Stimulated activated CD8-positive, alpha-beta memory T cell treated with anti-CD3 and anti-CD28 coated beads, Interleukin-4, amount 100 ng/mL, for 24 hours (primary cell): ENCODE measurements around the gene LSM3.

Experiments
- DNase-seq: peaks from one replicate; pipeline ENCODE4 v3.0.0-alpha.2; 2020; ENCODE audit warnings: low read depth

Gene LSM3

DNA sequence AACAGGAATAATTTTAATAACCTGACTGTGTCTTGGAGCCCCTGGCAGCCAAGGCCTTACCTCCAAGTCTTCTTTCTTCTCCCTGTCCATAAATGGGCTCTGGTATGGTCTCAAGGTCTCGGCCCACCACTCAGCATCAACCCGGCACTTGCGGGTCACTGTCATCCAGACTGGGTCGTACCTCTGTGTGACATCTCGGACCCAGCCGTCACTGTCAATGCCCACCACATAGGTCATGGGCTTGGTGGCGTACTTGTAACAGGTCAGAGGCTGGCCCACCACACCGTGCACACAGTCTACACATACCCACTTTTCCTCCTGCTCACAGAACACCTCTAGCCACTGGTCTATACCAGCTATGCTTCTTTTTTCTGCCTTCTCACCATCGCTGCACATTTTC is 20.7 kb upstream of the LSM3 start:
- no peak for DNase-seq

DNA sequence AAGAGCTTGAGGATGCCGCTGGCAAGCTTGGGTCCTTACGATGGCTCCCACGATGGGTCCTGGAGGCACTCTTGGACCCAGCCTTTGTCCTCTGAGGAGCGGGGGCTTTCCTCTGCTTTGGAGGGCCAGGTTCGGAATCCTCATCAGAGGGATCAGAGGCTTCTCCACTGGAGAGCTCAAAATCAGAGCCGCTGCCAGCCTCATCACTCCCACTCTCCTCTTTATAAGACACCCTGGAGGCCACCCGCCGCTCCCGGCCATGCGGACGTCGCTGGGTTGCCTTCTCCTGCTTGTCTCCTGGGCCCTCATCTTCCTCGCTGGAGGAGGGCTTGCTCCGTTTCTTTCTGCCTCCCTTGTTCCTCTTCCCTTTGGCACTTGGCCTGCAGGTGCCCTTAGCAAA is 20.2 kb upstream of the LSM3 start:
- no peak for DNase-seq

DNA sequence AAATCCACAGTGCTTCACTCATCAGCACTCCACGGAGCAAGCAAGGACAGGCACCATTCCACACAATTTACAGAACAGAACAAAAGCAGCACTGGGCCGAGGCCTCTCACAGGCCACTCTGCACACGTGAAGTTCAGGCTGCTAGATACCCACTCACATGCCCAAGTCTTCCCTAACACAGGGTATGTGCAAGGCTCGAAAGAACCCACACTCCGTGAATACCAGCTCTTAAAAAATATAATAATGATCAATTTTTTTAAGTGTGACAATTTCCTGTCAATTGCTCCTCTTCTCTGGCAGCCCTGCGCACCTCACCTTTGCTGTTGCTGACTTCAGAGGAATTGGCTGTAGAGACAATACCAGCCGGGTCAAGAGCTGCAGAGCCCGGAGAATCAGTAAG is 19.2 kb upstream of the LSM3 start:
- DNase-seq = no peak

DNA sequence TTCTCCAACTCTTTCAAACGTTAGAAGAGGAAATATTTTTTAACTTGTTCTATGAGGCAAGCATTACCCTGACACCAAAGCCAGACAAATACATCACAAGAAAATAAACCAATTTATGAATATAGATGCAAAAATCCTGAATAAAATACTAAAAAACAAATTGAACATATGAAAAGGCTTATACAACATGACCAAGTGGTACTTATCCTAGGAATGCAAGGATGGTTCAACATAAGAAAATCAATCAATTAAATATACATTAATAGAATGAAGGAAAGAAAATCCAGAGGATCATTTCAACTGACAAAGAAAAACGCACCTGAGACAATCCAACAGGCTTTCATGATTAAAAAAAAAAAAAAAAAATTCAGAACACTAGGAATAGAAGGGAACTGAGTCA is 17.3 kb upstream of the LSM3 start:
- DNase-seq = no peak

DNA sequence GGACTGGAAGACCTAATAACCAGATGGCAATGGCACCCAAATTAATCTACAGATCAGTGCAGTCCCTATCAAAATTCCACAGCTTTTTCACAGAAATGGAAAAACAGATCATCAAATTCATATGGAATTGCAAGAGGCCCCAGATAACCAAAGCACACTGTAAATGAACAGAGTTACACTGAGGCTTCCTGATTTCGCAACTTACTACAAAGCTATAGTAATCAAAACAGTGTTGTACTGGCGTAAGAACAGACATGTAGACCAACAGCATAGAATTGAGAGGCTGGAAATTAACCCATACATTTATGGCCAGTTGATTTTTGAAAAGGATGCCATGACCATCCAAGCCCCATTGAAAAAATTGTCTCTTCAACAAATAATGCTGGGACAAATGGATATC is 16.4 kb upstream of the LSM3 start:
- DNase-seq = no peak

DNA sequence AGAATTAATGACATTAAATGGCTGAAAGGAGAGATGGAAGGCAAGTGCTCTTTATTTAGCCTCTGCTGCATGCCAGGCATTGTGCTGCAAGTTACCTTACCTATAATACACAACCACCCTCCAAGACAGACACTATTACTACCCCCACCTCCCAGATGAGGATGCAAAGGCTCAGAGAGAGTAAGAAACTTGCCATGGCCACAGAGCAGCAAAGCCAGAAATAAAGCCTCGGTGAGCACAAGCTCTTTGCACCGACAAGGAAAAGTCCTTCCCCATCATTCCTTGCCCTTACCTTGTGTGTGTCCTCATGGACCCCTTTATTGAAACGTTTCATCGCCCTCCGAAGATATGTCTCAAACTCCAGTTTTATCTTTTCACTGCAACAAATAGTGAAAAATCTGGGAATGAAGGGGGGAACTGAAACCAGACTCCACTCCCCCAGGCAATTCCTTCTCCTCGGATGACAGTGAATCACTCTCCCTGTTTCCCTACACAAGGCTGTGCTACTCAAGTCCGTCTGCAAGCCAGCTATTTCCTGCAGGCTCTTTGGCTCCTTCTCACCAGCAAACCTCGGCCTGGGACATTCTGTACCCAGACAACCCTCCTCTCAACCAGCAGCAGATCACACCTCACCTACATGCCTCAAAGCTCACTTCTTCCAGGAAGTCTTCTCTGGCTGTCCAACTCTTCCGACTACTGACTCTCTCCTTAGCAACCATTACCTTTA is 11.6 kb upstream of the LSM3 start:
- no peak for DNase-seq

DNA sequence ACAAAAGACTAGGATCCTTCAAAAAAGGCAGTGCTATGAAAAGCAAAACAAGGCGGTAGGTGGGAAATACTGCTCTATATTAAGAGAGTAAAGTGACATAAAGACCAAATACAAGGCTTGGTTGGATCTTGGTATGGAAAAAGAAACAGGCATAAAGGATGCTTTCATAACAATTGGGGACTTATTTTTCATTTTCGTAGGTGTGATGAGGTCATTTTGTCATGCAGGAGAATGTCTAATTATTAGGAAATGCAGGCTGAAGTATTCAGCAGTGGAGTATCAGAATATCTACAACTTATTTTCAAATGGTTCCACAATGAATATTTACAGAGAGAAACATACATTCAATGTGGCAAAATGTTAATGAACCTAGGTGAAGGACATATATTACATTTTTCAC is 9.2 kb upstream of the LSM3 start:
- DNase-seq = no peak

DNA sequence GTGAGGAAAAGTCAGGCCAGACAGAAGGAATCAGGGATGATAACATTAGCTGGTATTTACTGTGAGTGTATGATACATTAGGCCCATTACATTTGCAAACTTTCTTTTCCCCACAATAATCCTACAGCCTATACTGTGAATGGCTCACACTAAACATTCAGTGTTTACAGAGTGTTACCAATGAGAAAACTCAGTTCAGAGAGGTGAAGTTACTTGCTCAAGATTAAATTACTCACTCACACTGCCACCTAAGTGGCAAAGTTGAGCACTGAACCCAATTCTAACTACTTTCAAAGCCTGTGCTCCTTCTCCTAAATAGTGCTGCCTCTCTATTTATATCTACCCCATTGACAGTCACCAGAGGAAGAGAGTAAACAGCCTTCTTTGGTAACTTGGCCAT is 8.7 kb upstream of the LSM3 start:
- no peak for DNase-seq

DNA sequence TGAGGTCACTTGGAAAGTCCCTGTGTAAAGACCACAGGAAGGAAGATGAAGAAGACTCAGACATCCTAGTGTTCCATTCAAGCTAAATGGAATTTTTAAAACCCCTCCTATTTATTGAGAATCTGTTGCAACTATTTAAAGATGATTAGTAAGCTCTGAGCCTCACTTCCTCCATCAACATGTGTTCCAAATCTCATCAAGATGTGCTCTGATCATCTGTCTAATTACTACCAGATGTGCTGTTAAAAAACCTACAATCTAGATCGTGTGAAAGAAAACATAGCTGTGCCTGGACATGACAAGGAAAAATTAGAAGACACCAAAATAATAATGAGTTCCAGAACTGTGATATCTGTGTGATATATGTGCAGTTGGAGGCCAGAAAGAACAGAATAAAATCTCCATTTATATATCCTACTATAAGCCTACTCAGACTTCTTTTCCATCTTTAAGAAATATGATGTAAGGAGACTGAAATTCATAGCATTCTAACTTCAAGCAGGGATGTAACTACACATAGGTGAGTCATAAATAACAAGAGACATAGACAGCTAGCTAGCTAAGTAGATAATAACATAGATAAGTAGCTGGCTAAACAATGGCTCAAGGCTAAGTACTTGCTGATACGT is 8.0 kb upstream of the LSM3 start:
- no peak for DNase-seq

DNA sequence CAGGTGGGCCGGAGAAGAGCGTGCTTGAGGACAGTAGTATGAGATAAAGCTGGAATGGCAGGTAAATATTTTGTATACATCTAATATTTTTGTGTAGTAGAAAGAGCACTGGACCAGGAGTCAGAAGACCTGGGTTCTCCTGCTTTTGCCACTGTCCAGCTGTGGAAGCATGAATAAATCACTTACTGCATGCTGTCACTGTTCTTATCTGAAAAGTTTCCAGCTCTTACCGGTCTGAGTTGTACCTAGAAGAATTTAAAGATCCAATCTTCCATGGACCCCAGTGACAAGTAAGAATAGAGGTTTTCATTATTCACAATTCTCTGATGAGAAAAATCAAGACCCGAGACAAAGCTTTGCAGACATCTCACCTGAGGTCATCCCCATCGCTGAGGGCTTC is 6.1 kb upstream of the LSM3 start:
- no peak for DNase-seq

DNA sequence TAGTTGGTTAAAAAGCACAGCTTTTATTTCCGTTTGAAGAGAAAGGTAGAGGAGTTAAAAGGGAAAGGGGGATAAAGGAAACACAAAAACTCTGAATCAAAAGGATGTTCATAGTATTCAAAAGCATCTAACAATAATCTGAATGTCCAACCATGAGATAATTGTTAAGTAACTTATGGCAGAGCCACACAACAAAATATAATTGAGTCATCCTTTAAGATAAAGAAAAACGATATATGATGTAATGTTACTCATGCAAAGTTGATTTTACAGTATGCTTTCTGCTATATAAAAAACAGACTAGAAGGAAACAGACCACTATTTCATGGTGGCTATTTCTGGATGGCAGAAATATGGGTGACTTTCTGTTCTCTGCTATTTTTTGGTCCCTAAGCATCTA is 4.1 kb upstream of the LSM3 start:
- no peak for DNase-seq

DNA sequence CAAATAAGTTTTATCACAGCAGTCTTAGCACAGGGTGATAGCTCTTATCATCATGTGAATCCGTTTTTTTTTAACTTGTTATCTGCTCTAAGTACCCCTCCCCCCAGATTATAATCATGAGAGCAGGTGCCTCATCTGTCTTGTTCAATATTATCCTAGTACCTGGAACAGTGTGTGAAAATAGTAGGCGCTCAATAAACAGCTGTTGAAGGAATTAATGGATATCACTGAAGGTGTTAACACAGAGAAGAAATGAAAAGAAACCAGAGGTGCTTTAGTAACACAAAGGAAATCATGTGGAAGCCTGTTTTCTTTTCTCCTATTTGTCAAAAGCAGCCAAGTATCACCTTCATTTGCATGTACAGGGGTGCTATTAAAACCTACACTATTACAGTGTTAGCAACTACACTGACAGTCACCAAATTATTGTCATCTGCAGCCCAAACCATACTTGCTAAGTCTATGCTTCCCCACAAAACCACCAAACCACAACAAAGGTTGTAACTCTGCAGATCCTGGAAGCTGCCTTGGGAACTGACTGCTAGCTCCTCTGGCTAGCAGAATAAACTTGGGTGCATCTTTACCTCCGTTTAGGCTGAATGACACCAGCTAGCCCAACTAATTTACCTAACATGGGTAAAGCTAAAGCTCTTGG is 3.1 kb upstream of the LSM3 start:
- DNase-seq = no peak

DNA sequence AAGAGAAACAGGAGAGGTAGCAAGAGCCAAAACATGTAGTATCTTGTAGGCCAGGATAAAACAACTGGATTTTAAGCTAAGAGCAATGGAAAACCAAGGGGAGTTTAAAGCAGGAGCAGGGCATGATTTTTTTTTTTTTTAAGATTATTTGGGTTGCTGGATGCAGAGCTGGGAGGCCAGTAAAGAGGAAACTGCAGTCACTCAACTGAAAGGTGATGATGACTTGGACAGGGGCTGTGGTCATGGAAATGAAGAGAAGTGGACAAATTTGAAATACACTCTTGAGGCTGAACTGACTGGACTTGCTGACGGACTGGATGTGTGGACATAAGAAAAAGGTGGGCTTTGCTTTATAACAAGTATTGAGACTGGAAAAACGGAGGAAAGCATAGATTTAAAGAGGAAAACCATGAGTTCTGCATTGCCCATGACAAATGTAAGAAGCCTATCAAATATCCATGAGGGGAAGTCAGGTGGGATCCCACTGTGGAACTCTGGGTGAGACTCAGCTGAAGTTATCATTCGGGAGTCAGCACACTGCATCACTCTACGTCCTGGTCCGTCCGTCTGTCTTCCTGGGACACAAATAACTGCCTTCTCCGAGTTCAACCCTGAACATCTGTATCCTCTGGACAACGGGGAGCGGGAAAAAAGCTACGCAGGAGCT is 904 bp upstream of the LSM3 start:
- DNase-seq = no peak

DNA sequence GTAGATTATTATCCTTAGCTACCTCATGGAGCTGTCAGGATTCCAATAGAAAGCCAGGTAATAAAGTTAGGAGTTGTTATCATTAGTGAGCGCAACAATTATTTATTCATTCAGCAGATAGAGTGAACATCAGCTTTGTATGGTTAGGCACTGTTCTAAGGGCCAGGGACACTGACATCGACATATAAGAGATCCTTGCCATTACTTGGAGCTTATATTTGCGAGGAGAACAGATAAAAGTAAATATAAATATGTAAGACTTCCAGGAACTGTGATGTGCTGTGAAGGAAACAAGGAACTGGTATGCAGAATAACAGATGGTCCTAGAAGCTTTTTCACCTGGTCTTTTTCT is 473 bp downstream of the LSM3 start:
- DNase-seq = no peak

DNA sequence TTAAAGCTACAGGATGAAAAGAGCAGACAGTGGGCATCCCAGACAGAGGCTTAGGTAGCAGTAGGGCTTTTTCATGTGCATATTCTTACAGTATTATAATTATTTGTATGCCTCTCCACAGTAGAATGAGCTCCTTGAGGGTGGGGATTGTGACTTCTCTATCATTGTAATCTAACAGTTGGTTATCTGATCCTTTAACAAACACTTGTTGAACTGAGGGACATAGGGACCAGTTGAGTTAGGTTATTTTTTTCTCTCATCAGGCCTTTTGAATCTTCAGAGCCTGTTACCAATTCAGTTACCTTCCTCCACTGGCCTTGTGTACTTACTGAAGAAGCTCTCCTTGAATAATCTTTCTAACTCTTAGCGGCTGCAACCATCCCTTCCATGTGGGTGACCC is 1.2 kb downstream of the LSM3 start:
- no peak for DNase-seq

DNA sequence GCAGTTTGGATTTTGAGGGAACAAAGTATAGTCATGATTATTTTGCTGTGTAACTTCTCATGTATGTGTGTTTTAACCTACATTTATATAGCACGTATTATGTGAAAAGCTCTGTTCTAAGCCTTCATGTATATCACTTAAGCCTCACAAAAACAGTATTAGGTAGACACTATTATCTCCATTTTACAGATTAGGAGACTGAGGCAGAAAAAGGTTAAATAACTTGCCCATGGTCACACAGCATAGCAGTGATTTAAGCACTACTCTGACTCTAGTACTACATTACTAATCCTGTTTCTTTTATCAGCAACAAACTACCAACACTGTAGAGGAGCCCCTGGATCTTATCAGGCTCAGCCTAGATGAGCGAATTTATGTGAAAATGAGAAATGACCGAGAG is 2.6 kb downstream of the LSM3 start:
- no peak for DNase-seq

DNA sequence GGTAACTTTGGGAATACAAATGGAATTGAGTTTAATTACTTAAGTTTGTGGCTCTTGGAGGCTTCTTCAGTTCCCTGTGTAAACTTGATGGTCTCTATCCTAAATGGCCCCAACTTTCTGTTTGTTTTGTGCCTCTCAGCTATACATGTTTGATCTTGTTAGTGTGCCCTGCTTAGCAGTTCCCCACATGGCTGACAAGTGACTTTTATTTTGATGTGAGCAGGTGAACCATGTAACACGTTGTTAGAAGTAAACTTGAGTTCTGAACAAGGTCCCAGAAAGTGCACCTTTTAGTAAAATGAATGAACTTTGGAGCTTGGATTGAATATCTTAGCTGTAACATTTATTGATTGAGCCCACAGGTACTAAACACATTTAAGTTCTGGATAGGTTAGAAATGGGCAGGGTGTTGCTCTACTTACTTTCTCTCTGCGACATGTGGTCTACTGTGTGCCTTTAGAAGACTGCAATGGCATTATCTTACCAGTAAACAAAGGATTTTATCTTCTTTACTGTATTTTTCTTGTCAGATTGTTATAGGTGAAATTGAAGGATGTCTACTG is 4.5 kb downstream of the LSM3 start:
- DNase-seq = no peak

DNA sequence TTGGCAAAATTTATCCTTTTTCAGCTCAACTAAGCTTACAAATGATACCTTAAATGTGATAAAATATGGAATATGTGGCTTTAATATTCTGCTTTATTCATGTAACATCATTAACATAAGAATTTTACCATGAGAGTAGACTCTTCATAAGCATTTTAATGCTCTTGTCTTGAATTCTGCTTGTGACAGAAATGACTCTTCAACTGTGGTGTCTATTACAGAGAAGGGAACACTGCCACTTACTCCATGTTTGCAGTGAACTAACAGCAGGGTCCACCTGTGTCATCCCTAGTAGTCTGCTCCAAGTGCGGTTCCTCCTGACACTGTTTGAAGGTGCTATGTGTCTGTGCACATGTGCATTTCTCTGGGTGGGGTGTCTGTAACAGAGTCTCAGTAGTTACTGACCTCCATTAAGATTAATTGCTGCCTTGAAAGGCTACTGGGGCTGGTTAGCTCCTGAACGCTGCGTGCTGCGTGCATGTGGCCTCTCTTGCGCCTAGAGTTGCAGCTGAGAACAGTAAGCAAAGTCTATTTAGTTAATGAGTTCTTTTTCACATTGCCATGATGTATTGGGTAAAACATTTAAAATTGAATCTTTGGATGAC is 8.3 kb downstream of the LSM3 start:
- no peak for DNase-seq

DNA sequence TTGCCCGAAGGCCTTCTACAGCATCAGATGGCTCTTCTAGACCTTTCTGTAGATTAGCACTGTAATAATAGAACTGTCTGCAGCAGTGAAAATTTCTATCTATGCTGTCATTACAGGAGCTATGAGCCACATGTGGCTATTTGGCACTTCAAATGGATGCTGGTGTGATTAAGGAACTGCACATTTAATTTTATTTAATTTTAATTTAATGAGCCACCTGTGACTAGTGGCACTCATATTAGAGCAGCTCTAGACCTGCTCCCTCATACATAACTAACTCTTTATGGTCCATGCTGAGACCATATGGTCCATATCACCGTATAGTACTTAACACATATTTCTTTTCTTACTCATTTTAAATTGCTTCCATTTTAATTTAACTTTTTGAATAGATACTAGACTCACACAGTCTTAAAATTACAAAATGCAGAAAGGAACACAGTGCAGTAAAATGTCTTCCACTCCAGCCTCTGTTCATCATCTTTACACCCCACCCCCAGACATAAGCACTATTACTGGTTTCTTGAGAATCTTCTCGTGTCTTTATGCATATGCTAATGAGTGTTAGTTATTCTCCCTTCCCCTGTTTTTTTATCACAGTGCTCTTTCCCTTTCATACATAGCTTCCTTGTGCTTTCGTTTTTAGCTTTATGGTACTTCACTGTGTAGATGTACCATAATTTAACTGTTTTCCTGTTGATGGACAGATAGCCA is 9.6 kb downstream of the LSM3 start:
- no peak for DNase-seq

DNA sequence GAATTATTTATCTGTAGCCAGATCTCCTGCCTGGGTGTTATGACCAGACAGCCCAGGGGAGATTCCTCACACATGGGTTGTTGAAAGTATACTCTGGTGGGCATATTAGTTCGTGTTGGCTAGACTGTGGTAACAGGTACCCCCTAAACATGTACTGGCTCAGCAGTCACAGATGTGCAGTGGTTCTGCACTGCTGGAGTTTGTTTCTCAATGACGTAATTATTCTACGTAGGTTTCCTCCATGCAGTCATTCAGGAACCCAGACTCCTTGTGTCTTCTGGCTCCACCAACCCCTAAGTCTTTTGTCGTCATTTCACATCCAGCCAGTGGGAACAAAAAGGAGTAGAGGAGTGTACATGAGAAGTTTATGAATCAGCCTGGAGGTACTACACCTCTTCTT is 16.2 kb downstream of the LSM3 start:
- no peak for DNase-seq

DNA sequence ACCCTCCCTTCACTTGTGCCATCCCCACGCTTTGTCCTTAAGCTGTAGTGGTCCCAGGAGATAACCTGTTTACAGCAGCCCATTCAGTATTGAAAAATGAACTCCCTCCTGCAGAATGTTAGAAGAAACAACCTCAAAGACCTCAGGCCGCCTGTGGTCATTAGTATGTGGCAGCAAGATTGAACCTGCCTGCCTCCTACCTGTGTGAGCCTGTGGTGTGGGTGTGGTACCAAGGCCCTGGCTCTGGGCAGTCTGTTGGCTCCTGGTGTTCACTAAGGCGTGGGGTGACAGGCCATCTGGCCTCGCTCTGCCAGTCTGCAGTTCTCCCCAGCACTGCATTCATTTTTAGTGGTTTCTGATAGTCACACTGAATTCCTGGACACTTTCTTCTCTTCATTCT is 21.0 kb downstream of the LSM3 start:
- DNase-seq = no peak

DNA sequence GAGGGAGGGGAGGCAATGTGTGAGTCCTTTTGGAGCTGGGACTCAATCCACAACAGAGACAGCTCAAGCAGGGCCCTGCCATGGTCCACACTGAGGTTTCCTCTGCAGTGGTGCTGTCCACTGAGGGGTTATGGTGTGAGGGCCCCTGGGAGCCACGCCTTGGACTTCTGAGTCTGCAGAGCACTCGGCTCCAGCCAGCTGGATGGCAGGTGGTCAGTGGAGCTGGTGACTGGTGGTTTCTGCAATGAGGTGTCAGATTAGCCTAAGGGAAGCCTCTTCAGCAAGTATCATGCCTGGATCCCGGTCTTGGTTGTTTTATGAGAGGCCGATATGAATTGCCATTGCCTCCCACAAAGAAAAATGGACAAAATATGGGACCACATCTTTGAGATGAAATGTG is 21.7 kb downstream of the LSM3 start:
- no peak for DNase-seq
